H1 (cell line): ENCODE measurements around the gene LRBA.

ENCODE experiments used
- CTCF ChIP-seq, 3 experiments: IDR thresholded peaks; 1 replicate in 2 of 3; 2 replicates in 1 of 3; pipeline versions ENCODE4 v1.5.1 to v1.6.1; 2011; ENCODE audit warnings: low read length in 3 of 3, mild to moderate bottlenecking in 3 of 3, inconsistent platforms in 2 of 3, low read depth in 1 of 3, moderate library complexity in 1 of 3; ENCODE audit not compliant: insufficient read depth in 1 of 3; ENCODE audit errors: control extremely low read depth in 1 of 3
- EZH2 ChIP-seq: fragments of 200-600 bp; sonication (generic); IDR thresholded peaks from 2 replicates; pipeline ENCODE4 v1.7.1; 2012; ENCODE audit warnings: low read depth, mild to moderate bottlenecking, moderate library complexity, low read length, inconsistent platforms; ENCODE audit not compliant: severe bottlenecking
- GTF2F1 ChIP-seq: IDR thresholded peaks from 2 replicates; pipeline ENCODE4 v1.6.1; 2012; ENCODE audit warnings: low read depth, low read length, improper control_type of control experiment, borderline replicate concordance
- POLR2AphosphoS5 ChIP-seq: IDR thresholded peaks from 2 replicates; pipeline ENCODE4 v1.6.1; 2011; ENCODE audit warnings: low read depth, low read length
- TEAD4 ChIP-seq: IDR thresholded peaks from 2 replicates; pipeline ENCODE4 v1.6.1; 2012; ENCODE audit warnings: low read depth, low read length, inconsistent platforms, mixed read lengths

DNA sequence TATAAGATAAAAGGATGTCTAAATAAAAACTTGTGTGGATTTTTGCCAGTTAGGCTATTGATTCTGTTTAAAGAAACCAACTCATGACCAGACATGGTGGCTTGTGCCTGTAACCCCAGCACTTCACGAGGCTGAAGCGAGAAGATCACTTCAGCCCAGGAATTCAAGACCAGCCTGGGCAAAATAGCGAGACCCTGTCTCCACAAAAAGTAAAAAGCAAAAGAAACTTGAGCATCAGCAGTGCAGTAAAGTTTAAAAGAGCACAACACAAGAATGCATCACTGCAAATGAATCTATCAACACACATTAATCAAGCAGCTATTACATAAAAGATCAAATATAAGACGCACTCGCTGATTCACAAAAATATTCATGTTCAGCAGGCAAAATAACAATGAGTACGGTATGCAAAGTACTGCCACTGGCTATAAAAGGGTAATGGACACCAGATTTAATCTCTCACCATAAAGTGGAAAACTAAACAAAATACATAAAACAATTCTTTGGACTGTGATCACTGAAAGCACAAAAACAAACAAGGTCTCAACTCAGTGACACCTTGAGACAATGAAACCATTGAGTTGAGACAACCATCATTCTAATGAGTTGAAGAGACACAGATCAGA lies 41.3 kb downstream of the LRBA start:
- no peak for TF ChIP-seq POLR2AphosphoS5
- TF ChIP-seq GTF2F1: no peak
- no peak for TF ChIP-seq EZH2
- no peak for TF ChIP-seq CTCF (IDR thresholded peaks at IDR 0.05; ENCODE audit: control extremely low read depth in 1 of 3, insufficient read depth in 1 of 3, low read depth in 1 of 3, low read length in 3 of 3)
- no peak for TF ChIP-seq TEAD4
